Upper lobe of left lung (tissue), 6 donors: ENCODE measurements around the gene CABLES1. TPM values are rescaled to one million over a fixed set of nuclear protein-coding genes. Genes with fewer than 3 reads are reported as not detected.

Experiments used
- ATAC-seq, 2 donors: fragments of 200-7000 bp; cut with Tn5 transposase; one replicate each; pipeline ENCODE4 v1.9.1; 2022; ENCODE audit warnings: mild to moderate bottlenecking in 2 of 2, moderate library complexity in 2 of 2; ENCODE audit not compliant: low FRiP score in 2 of 2
- DNase-seq, 2 donors: peaks; one replicate each; pipeline ENCODE4 v3.0.0-alpha.2; 2019 to 2020
- H3K27ac ChIP-seq, 4 donors: fragments of 200-600 bp; sonication (generic); one replicate each; pipeline ENCODE4 v1.5.1; 2016 to 2019
- H3K27me3 ChIP-seq, 4 donors: fragments of 200-600 bp; sonication (generic); one replicate each; pipeline ENCODE4 v1.5.1; 2017 to 2019
- H3K36me3 ChIP-seq, 4 donors: fragments of 200-600 bp; sonication (generic); one replicate each; pipeline ENCODE4 v1.5.1; 2016 to 2019
- H3K4me1 ChIP-seq, 4 donors: fragments of 200-600 bp; sonication (generic); one replicate each; pipeline ENCODE4 v1.5.1; 2018 to 2019
- H3K4me3 ChIP-seq, 4 donors: fragments of 200-600 bp; sonication (generic); one replicate each; pipeline ENCODE4 v1.5.1; 2017 to 2019; ENCODE audit warnings: mild to moderate bottlenecking in 2 of 4, moderate library complexity in 1 of 4
- H3K9me3 ChIP-seq, 4 donors: fragments of 200-600 bp; sonication (generic); one replicate each; pipeline ENCODE4 v1.5.1; 2018 to 2019
- EP300 ChIP-seq, 4 donors: sonication (generic); formaldehyde crosslinking; IDR thresholded peaks; one replicate each; pipeline ENCODE4 v1.5.1; 2017; ENCODE audit warnings: antibody characterized with exemption in 4 of 4, control low read depth in 2 of 4
- POLR2A ChIP-seq, 4 donors: fragments of 450-650 bp; IDR thresholded peaks; one replicate each; pipeline ENCODE4 v1.5.1; 2016 to 2017; ENCODE audit warnings: antibody characterized with exemption in 4 of 4, mild to moderate bottlenecking in 2 of 4
- POLR2AphosphoS5 ChIP-seq, 2 donors: sonication (generic); formaldehyde crosslinking; IDR thresholded peaks; one replicate each; pipeline ENCODE4 v1.5.1; 2017; ENCODE audit warnings: antibody characterized with exemption in 2 of 2
- WGBS, 2 donors: methylation state at CpG; one replicate each; pipeline ENCODE4 v1.1.5; 2017 to 2018; 5-methylcytosine and 5-hydroxymethylcytosine counted together
- total RNA-seq, 6 donors: library from RNA; depleted of rRNA in 4 of 6; stranded (reverse); fragments of >200 nt in 4 of 6; gene quantifications; one replicate each; pipeline versions ENCODE4 v1.1.0 to v1.2.1, GENCODE V29; 2016 to 2021
- TF ChIP-seq, protein P1 (sequence below), 6 experiments: fragments of 450-650 bp in 4 of 6; fragments of 200-600 bp in 2 of 6; sonication (generic) in 2 of 6; IDR thresholded peaks; one replicate each; pipeline ENCODE4 v1.5.1; 2016 to 2019; ENCODE audit warnings: antibody characterized with exemption in 6 of 6
- donor health status: DM: no; HTN: no; CAD: no; lungs with moderate emphysema.
- donor health status: DM: no; HTN: yes; CAD: no; lungs with severe emphysema.

The CABLES1 gene
- total RNA-seq, 6 donors from 2014 or later, result 24.6 to 63.9 (median 40.9) TPM

DNA sequence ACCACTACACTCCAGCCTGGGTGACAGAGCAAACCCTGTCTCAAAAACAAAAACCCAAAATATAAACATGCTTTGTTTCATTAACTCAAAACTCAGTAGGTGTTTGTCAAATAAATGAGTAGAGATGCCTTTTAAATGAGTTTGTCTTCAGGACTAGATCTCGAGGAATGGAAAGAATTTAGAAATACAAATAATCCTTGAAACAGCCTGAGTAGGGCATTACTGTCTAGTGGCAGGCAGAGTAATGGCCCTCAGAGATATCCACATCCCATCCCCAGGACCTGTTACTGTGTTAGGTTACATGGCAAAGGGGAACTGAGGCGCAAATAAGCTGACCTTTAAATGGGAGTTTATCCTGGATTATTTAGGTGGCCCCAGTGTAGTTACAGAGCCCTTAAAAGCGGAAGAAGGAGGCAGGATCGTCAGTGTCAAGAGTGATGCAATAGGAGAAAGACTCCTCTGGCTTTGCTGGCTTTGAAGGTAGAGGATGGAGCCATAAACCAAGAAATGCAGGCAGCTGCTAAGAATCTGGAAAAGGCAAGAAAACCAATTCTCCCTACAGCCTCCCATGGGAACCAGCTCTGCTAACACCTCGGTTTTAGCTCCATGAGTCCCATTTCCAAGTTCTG, 63.0 kb downstream of the CABLES1 start:
- ATAC-seq (no peak), DNase-seq (no peak)
- Histone ChIP-seq H3K36me3 (no peaks in the 10 kb centered on the region), H3K4me1 (peaks cover 11 to 23% (median 12%) of the 10 kb centered on the region in 4 donors), H3K9me3 (no peaks in the 10 kb centered on the region), H3K4me3 (no peak overlapping the region), H3K27ac (no peak overlapping the region), H3K27me3 (no peaks in the 10 kb centered on the region)
- TF ChIP-seq EP300 (IDR thresholded peaks at IDR 0.05) (no peak), POLR2AphosphoS5 (IDR thresholded peaks at IDR 0.05) (no peak), POLR2A (IDR thresholded peaks at IDR 0.05) (no peak)
- TF ChIP-seq, protein P1, sequence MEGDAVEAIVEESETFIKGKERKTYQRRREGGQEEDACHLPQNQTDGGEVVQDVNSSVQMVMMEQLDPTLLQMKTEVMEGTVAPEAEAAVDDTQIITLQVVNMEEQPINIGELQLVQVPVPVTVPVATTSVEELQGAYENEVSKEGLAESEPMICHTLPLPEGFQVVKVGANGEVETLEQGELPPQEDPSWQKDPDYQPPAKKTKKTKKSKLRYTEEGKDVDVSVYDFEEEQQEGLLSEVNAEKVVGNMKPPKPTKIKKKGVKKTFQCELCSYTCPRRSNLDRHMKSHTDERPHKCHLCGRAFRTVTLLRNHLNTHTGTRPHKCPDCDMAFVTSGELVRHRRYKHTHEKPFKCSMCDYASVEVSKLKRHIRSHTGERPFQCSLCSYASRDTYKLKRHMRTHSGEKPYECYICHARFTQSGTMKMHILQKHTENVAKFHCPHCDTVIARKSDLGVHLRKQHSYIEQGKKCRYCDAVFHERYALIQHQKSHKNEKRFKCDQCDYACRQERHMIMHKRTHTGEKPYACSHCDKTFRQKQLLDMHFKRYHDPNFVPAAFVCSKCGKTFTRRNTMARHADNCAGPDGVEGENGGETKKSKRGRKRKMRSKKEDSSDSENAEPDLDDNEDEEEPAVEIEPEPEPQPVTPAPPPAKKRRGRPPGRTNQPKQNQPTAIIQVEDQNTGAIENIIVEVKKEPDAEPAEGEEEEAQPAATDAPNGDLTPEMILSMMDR (IDR thresholded peaks at IDR 0.05), result no peak
- WGBS, 2 donors, result 88 to 90% methylated on average over 5 of the region's 5 CpGs

DNA sequence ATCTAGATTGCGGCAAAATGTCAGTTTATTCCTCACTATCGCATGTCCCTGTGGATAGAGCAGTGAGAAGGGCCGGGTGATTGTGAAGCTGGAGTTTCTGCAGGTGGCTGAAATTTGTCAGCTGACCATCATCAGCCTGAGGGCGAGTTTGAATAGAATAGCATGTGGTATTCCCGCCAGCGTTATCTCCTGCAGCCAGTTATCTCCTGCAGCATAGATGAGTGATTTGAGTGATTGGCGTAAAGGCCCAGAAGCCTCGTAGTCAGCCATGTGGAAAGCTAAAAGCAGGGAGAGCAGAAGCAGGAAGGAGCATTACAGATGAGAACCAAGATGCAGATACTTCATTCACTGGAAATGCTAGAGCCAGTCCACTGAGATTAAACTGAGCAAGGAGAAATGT, 65.5 kb downstream of the CABLES1 start:
- 89 to 91% methylated on average over 8 of the region's 8 CpGs for WGBS, 2 donors
- H3K9me3 ChIP-seq, result no peaks in the 10 kb centered on the region
- no peak for TF ChIP-seq POLR2AphosphoS5 (IDR thresholded peaks at IDR 0.05)
- no peak for TF ChIP-seq EP300 (IDR thresholded peaks at IDR 0.05)
- TF ChIP-seq POLR2A (IDR thresholded peaks at IDR 0.05), result no peak
- TF ChIP-seq, protein P1 (IDR thresholded peaks at IDR 0.05), result no peak
- no peaks in the 10 kb centered on the region for H3K27me3 ChIP-seq
- no peak for DNase-seq
- no peak overlapping the region for H3K4me3 ChIP-seq
- peaks cover 4 to 10% (median 7%) of the 10 kb centered on the region in 4 donors for H3K4me1 ChIP-seq
- H3K27ac ChIP-seq, result no peak overlapping the region
- H3K36me3 ChIP-seq, result peaks cover 0 to 4% (median 0%) of the 10 kb centered on the region in 4 donors
- no peak for ATAC-seq

DNA sequence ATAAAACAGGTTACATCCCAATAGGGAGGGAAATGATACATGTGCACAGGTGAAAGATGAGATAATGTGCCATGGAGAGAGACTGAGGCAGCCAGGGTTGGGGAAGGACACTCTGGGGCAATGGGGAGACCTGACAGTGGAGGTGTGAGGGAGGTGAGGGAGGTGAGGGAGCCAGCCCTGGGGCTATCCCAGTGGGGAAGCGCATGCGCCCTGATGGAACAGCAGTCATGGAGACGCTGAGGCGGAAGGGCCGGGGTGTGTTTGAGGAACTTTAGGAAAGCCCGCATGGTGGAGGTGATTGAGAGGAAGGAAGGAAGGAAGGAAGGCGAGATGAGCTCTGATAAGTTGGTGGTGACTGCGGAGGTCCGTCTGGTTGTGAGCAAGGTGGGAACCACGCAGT, 66.5 kb downstream of the CABLES1 start:
- DNase-seq (no peak), ATAC-seq (no peak)
- TF ChIP-seq, protein P1 (IDR thresholded peaks at IDR 0.05), result no peak
- TF ChIP-seq POLR2A (IDR thresholded peaks at IDR 0.05), result no peak
- TF ChIP-seq EP300 (IDR thresholded peaks at IDR 0.05), result no peak
- TF ChIP-seq POLR2AphosphoS5 (IDR thresholded peaks at IDR 0.05), result no peak
- no peak overlapping the region for H3K27ac ChIP-seq
- no peaks in the 10 kb centered on the region for H3K9me3 ChIP-seq
- WGBS, 2 donors, result 82 to 86% methylated on average over 10 of the region's 10 CpGs
- H3K4me3 ChIP-seq, result no peak overlapping the region
- peaks cover 0 to 4% (median 0%) of the 10 kb centered on the region in 4 donors for H3K36me3 ChIP-seq
- H3K27me3 ChIP-seq, result no peaks in the 10 kb centered on the region
- H3K4me1 ChIP-seq, result peaks cover 0 to under 1% (median 0%) of the 10 kb centered on the region in 4 donors

DNA sequence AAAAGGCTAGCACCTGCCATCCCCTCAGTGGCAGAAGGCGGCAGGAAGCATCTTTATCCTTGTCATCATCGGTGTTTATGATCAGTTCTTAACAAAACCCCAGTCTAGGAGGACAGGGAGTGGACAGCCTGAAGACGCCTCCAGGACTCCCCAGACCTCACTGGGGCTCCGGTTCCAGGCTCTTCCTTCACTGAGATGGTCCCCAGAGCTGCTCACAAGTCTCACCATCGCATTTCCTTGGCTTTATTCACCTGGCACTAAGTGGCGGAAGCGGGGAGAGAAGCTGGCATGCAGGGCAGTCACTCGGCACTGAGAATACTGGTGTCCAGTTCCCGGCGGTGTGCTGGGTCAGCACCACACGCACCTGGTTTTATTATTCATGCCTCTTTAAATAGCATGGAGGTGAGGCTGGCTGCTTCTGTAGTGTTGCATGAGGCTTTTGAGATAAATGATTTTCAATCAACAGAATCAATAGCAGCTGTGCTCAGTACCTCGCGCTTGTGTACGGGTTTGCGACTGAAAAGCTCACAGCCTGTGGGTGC, 68.7 kb downstream of the CABLES1 start:
- peaks cover 0 to 9% (median 0%) of the 10 kb centered on the region in 4 donors for H3K36me3 ChIP-seq
- no peaks in the 10 kb centered on the region for H3K27me3 ChIP-seq
- DNase-seq, result no peak
- no peak for ATAC-seq
- H3K4me3 ChIP-seq, result no peak overlapping the region
- peaks cover 0 to under 1% (median 0%) of the 10 kb centered on the region in 4 donors for H3K4me1 ChIP-seq
- TF ChIP-seq, protein P1 (IDR thresholded peaks at IDR 0.05), result no peak
- TF ChIP-seq POLR2AphosphoS5 (IDR thresholded peaks at IDR 0.05) (no peak), POLR2A (IDR thresholded peaks at IDR 0.05) (no peak), EP300 (IDR thresholded peaks at IDR 0.05) (no peak)
- H3K9me3 ChIP-seq, result peaks cover 0 to 7% (median 4%) of the 10 kb centered on the region in 4 donors
- 91 to 92% methylated on average over 15 of the region's 15 CpGs for WGBS, 2 donors
- H3K27ac ChIP-seq, result no peak overlapping the region
